Caco-2 (cell line): Measurements from ENCODE around the gene SH2D3C. TPM values are rescaled to one million over a fixed set of nuclear protein-coding genes. Genes with fewer than 3 reads are reported as not detected.

ENCODE experiments used
- BruUV-seq: library from RNA; stranded (reverse); fragments of 400-500 nt; replicated peaks from 2 replicates; lab custom pipeline; 2021; lab: Mats Ljungman, UMichigan
- CTCF ChIA-PET: fragments of 300-600 bp; sonication (Branson Sonifier 250); formaldehyde crosslinking; loops from one replicate; lab custom pipeline; 2022; ENCODE audit warnings: antibody characterized with exemption; lab: Charles Lee
- POLR2A ChIA-PET: fragments of 300-600 bp; sonication (Branson Sonifier 250); formaldehyde crosslinking; loops from one replicate; lab custom pipeline; 2022; ENCODE audit warnings: antibody characterized with exemption; lab: Charles Lee
- DNase-seq, 2 experiments: peaks; one replicate each; pipeline versions ENCODE4 v3.0.0 to v3.0.0-alpha.2; 2020 to 2022
- H3K27me3 ChIP-seq: replicated peaks from 2 replicates; pipeline ENCODE4 v1.6.0; 2011; ENCODE audit warnings: low read length; ENCODE audit not compliant: control insufficient read depth, insufficient read depth
- H3K36me3 ChIP-seq: 2 replicates; pipeline ENCODE4 v1.5.1; 2011; ENCODE audit warnings: low read length; ENCODE audit not compliant: control insufficient read depth, insufficient read depth
- H3K4me1 ChIP-seq: fragments of 250-450 bp; sonication (Bioruptor Pico); 2 replicates; pipeline ENCODE4 v1.5.1; 2020; ENCODE audit warnings: mild to moderate bottlenecking
- H3K4me3 ChIP-seq: 2 replicates; pipeline ENCODE4 v1.5.1; 2011; ENCODE audit warnings: low read depth, mild to moderate bottlenecking, control low read depth, low read length
- H3K9me3 ChIP-seq: fragments of 250-450 bp; sonication (Bioruptor Pico); 2 replicates; pipeline ENCODE4 v1.5.1; 2020; ENCODE audit warnings: mild to moderate bottlenecking, moderate library complexity
- H3K27ac Mint-ChIP-seq: one replicate; pipeline ENCODE4 v1.8.0; 2022; ENCODE audit warnings: mixed read lengths; ENCODE audit not compliant: unreplicated experiment
- H3K27me3 Mint-ChIP-seq: one replicate; pipeline ENCODE4 v1.8.0; 2022; ENCODE audit warnings: mixed read lengths; ENCODE audit not compliant: insufficient read depth, unreplicated experiment
- H3K36me3 Mint-ChIP-seq: one replicate; pipeline ENCODE4 v1.8.0; 2022; ENCODE audit warnings: mild to moderate bottlenecking, mixed read lengths; ENCODE audit not compliant: insufficient read depth, unreplicated experiment
- H3K4me1 Mint-ChIP-seq: one replicate; pipeline ENCODE4 v1.8.0; 2022; ENCODE audit warnings: low read depth, mixed read lengths; ENCODE audit not compliant: unreplicated experiment
- H3K4me3 Mint-ChIP-seq: one replicate; pipeline ENCODE4 v1.8.0; 2022; ENCODE audit warnings: mild to moderate bottlenecking, moderate library complexity, mixed read lengths; ENCODE audit not compliant: unreplicated experiment
- H3K9me3 Mint-ChIP-seq: one replicate; pipeline ENCODE4 v1.8.0; 2022; ENCODE audit warnings: mixed read lengths; ENCODE audit not compliant: unreplicated experiment
- CTCF ChIP-seq, 2 experiments: fragments of 200-600 bp in 1 of 2; IDR thresholded peaks; 1 replicate in 1 of 2; 2 replicates in 1 of 2; pipeline versions ENCODE4 v1.5.1 to v1.8.0; 2011 to 2022; ENCODE audit warnings: antibody characterized with exemption in 1 of 2, control low read depth in 1 of 2, inconsistent platforms in 1 of 2, low read depth in 1 of 2, low read length in 1 of 2, mild to moderate bottlenecking in 1 of 2, moderate library complexity in 1 of 2; ENCODE audit not compliant: insufficient read depth in 1 of 2, severe bottlenecking in 1 of 2, unreplicated experiment in 1 of 2
- intact Hi-C: fragments of 100-400 bp; cut with micrococcal nuclease; formaldehyde crosslinking; loops from one replicate; pipeline ENCODE4 v1.10.0; 2022; ENCODE audit not compliant: unreplicated experiment
- total RNA-seq: library from RNA; stranded (reverse); gene quantifications from 2 replicates; pipeline ENCODE4 v1.2.3, GENCODE V29; 2022

SH2D3C gene
- total RNA-seq, 1 experiment from 2014 or later = 0.34 TPM

GRCh38 chr9:127770583-127770904, 7.9 kb downstream of the SH2D3C start:
- intact Hi-C loops = no loop called here
- CTCF ChIA-PET = interaction anchor here (0.6 to 3.1 kb wide), 10 partner anchors 8 to 267 kb away, joined by 3 to 32 read pairs (median 3); partner anchors contain the start of genes CDK9 and TOR2A
- BruUV-seq = no TSS peak

GRCh38 chr9:127769929-127770582, 8.4 kb downstream of the SH2D3C start:
- no peaks in the 10 kb centered on the region for H3K9me3 ChIP-seq
- Mint-ChIP-seq H3K36me3 (no peaks in the 10 kb centered on the region), H3K4me1 (no peaks in the 10 kb centered on the region), H3K27ac (no peak overlapping the region), H3K27me3 (peaks cover 3% of the 10 kb centered on the region), H3K9me3 (no peaks in the 10 kb centered on the region), H3K4me3 (peak overlapping the region; percentile 82)
- ChIA-PET CTCF (interaction anchor here (1.7 to 3.1 kb wide), 2 partner anchors 33 to 35 kb away, joined by 3 to 32 read pairs; partner anchors contain the start of gene TOR2A), POLR2A (interaction anchor here (0.6 kb wide), 1 partner anchor 452 kb away, joined by 3 read pairs; no protein-coding TSS in a partner anchor)
- TF ChIP-seq CTCF (IDR thresholded peaks at IDR 0.05; ENCODE audit: insufficient read depth in 1 of 2, low read depth in 1 of 2, low read length in 1 of 2, severe bottlenecking in 1 of 2, unreplicated experiment in 1 of 2) = no peak
- DNase-seq = no peak
- no peaks in the 10 kb centered on the region for H3K27me3 ChIP-seq
- no TSS peak for BruUV-seq
- no peaks in the 10 kb centered on the region for H3K4me1 ChIP-seq
- H3K36me3 ChIP-seq = no peaks in the 10 kb centered on the region
- intact Hi-C loops = no loop called here
- H3K4me3 ChIP-seq = no peak overlapping the region

More at GRCh38 chr9:127770583-127770904, 7.9 kb downstream of the SH2D3C start:
- no peaks in the 10 kb centered on the region for H3K27me3 ChIP-seq
- H3K36me3 ChIP-seq = no peaks in the 10 kb centered on the region
- H3K4me1 ChIP-seq = no peaks in the 10 kb centered on the region
- Mint-ChIP-seq H3K4me1 (no peaks in the 10 kb centered on the region), H3K36me3 (no peaks in the 10 kb centered on the region), H3K27ac (no peak overlapping the region), H3K27me3 (peaks cover 3% of the 10 kb centered on the region), H3K9me3 (no peaks in the 10 kb centered on the region), H3K4me3 (peak overlapping the region; percentile 82)
- no peak for DNase-seq
- no peak for TF ChIP-seq CTCF (IDR thresholded peaks at IDR 0.05; ENCODE audit: insufficient read depth in 1 of 2, low read depth in 1 of 2, low read length in 1 of 2, severe bottlenecking in 1 of 2, unreplicated experiment in 1 of 2)
- POLR2A ChIA-PET = interaction anchor here (0.5 to 1.0 kb wide), 6 partner anchors 14 to 298 kb away, joined by 3 to 8 read pairs (median 4); partner anchors contain the start of genes ST6GALNAC4 and TOR2A
- H3K4me3 ChIP-seq = peak overlapping the region; percentile 48
- H3K9me3 ChIP-seq = no peaks in the 10 kb centered on the region

DNA sequence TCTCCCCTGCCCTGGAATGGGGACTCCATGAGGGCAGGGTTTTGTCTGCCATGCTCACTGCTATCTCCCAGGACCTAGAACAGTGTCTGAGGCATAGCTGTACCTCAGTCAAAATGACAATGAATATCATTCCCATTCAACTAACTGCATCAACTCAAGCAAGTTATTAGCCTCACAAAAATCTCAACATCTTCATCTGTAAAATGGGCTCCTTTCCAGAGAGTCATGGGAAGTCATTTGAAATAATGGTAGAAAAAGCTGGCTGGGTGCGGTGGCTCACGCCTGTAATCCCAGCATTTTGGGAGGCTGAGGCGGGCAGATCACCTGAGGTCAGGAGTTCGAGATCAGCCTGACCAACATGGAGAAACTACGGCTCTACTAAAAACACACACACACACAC, 9.4 kb downstream of the SH2D3C start:
- Mint-ChIP-seq H3K27ac (no peak overlapping the region), H3K36me3 (no peaks in the 10 kb centered on the region), H3K9me3 (no peaks in the 10 kb centered on the region), H3K4me3 (no peak overlapping the region), H3K27me3 (peaks cover 3% of the 10 kb centered on the region), H3K4me1 (no peaks in the 10 kb centered on the region)
- H3K4me3 ChIP-seq = no peak overlapping the region
- CTCF ChIA-PET = interaction anchor here (3.1 kb wide), 1 partner anchor 34 kb away, joined by 32 read pairs; the partner anchor contains the start of gene TOR2A
- BruUV-seq = no TSS peak
- no peaks in the 10 kb centered on the region for H3K4me1 ChIP-seq
- POLR2A ChIA-PET = no interaction called here
- DNase-seq = no peak
- intact Hi-C loops = no loop called here
- H3K9me3 ChIP-seq = no peaks in the 10 kb centered on the region
- no peaks in the 10 kb centered on the region for H3K36me3 ChIP-seq
- no peaks in the 10 kb centered on the region for H3K27me3 ChIP-seq
- TF ChIP-seq CTCF (IDR thresholded peaks at IDR 0.05; ENCODE audit: insufficient read depth in 1 of 2, low read depth in 1 of 2, low read length in 1 of 2, severe bottlenecking in 1 of 2, unreplicated experiment in 1 of 2) = no peak
